Measurements from ENCODE around the gene TNKS2. TPM values are rescaled to one million over a fixed set of nuclear protein-coding genes. Genes with fewer than 3 reads are reported as not detected.
A peak's percentile ranks its signal among the peaks of the same experiment; 100 is the strongest.

TNKS2 gene
- total and polyA plus RNA-seq, 8 donors: 5.2 to 22.6 (median 14.3) TPM

GRCh38 chr10:91907914-91908336, 109.7 kb downstream of the TNKS2 start:
- intact Hi-C loops (cut with DNase I): no loop called here
- peak overlapping the region in 2 of 4 donors; percentile 58 to 72 for H3K27ac ChIP-seq
- H3K27me3 ChIP-seq: peaks cover 0 to 7% (median 0%) of the 10 kb centered on the region in 4 donors
- WGBS, 2 donors: 4% methylated on average over 18 of the region's 18 CpGs
- DNase-seq (no peak), ATAC-seq (peak; percentile 8 to 24 (median 14)), FAIRE-seq (no peak)
- TF ChIP-seq CTCF (IDR thresholded peaks at IDR 0.05): no peak
- no peaks in the 10 kb centered on the region for H3K9me3 ChIP-seq
- peaks cover 0 to 5% (median 4%) of the 10 kb centered on the region in 3 donors for H3K4me1 ChIP-seq
- H3K36me3 ChIP-seq: no peaks in the 10 kb centered on the region
- H3K4me3 ChIP-seq: peak overlapping the region; percentile 86 to 93 (median 89)

GRCh38 chr10:91908337-91909116, 110.3 kb downstream of the TNKS2 start:
- FAIRE-seq (no peak), DNase-seq (peak; percentile 78 to 92 (median 83)), ATAC-seq (peak; percentile 96 to 97 (median 96))
- intact Hi-C loops (cut with DNase I): no loop called here
- H3K4me3 ChIP-seq: peak overlapping the region; percentile 86 to 93 (median 89)
- no peaks in the 10 kb centered on the region for H3K9me3 ChIP-seq
- H3K36me3 ChIP-seq: no peaks in the 10 kb centered on the region
- TF ChIP-seq CTCF (IDR thresholded peaks at IDR 0.05): peak in 3 of 4 donors; percentile 15 to 33 (median 24)
- peaks cover 0 to 5% (median 4%) of the 10 kb centered on the region in 3 donors for H3K4me1 ChIP-seq
- H3K27me3 ChIP-seq: peaks cover 0 to 7% (median 0%) of the 10 kb centered on the region in 4 donors
- peak overlapping the region; percentile 44 to 72 (median 63) for H3K27ac ChIP-seq
- 0% methylated on average over 60 to 93 of the region's 93 CpGs for WGBS, 2 donors

- Histone ChIP-seq H3K4me1 (peaks cover 0 to 5% (median 4%) of the 10 kb centered on the region in 3 donors), H3K4me3 (peak within 1 kb of the TSS; percentile 86 to 93 (median 89)), H3K27me3 (peaks cover 0 to 7% (median 0%) of the 10 kb centered on the region in 4 donors), H3K9me3 (no peaks in the 10 kb centered on the region), H3K36me3 (no peaks in the 10 kb centered on the region), H3K27ac (peak within 1 kb of the TSS; percentile 44 to 72 (median 63))
- intact Hi-C loops (cut with DNase I): no loop called here
- DNase-seq (peak in 3 of 6 donors; percentile 10 to 33 (median 22)), ATAC-seq (peak; percentile 15 to 59 (median 43)), FAIRE-seq (no peak)
- 0 to 1% methylated on average over 19 of the region's 19 CpGs for WGBS, 2 donors
- no peak for TF ChIP-seq CTCF (IDR thresholded peaks at IDR 0.05)
Measured at GRCh38 chr10:91909117-91909677, 111.0 kb downstream of the TNKS2 start, which contains the start of gene FGFBP3. TSS of gene FGFBP3 (minus strand) at chr10:91909486. CDS start at chr10:91908969, 517 bp downstream.

GRCh38 chr10:91910467-91910866, 112.2 kb downstream of the TNKS2 start:
- ATAC-seq (no peak), DNase-seq (no peak), FAIRE-seq (no peak)
- 67 to 82% methylated on average over 4 of the region's 4 CpGs for WGBS, 2 donors
- Histone ChIP-seq H3K4me1 (peaks cover 0 to 5% (median 4%) of the 10 kb centered on the region in 3 donors), H3K4me3 (no peak overlapping the region), H3K27ac (no peak overlapping the region), H3K27me3 (peaks cover 0 to 7% (median 0%) of the 10 kb centered on the region in 4 donors), H3K9me3 (no peaks in the 10 kb centered on the region), H3K36me3 (no peaks in the 10 kb centered on the region)
- TF ChIP-seq CTCF (IDR thresholded peaks at IDR 0.05): no peak
- intact Hi-C loops (cut with DNase I): no loop called here

Other genes starting within 250 kb of the TNKS2 start
- 10 to 100 TPM in 5 of 6 donors, 1 to 10 TPM in 1; 7.1 to 27.5 (median 17.3) TPM for gene PPP1R3C, start 165.4 kb upstream of the TNKS2 start, total RNA-seq
- gene PPP1R3C, start 165.4 kb upstream of the TNKS2 start, polyA plus RNA-seq: 1 to 10 TPM; 3.8 to 5.8 TPM
- 1 to 10 TPM in 3 of 6 donors, under 1 TPM in 3; 0.72 to 1.4 (median 0.96) TPM for gene FGFBP3, start 111.1 kb downstream of the TNKS2 start, total RNA-seq
- 1 to 10 TPM; 1.1 to 1.9 TPM for gene FGFBP3, start 111.1 kb downstream of the TNKS2 start, polyA plus RNA-seq
- 10 to 100 TPM in 5 of 6 donors, 1 to 10 TPM in 1; 7.2 to 16.4 (median 12.7) TPM for gene BTAF1, start 125.3 kb downstream of the TNKS2 start, total RNA-seq
- 10 to 100 TPM in 1 of 2 donors, 1 to 10 TPM in 1; 5.5 to 13.5 TPM for gene BTAF1, start 125.3 kb downstream of the TNKS2 start, polyA plus RNA-seq